HepG2 (cell line): ENCODE results near the gene SOCS7. TPM values are rescaled to one million over a fixed set of nuclear protein-coding genes. Genes with fewer than 3 reads are reported as not detected.
A peak's percentile ranks its signal among the peaks of the same experiment; 100 is the strongest.

Experiments
- ATAC-seq: fragments of 200-7000 bp; cut with Tn5 transposase; 3 replicates; pipeline ENCODE4 v1.9.1; 2020; ENCODE audit warnings: mild to moderate bottlenecking, moderate library complexity
- BruUV-seq: library from RNA; stranded (reverse); fragments of 400-500 nt; replicated peaks from 2 replicates; lab custom pipeline; 2021; lab: Mats Ljungman, UMichigan
- CTCF ChIA-PET: fragments of 300-600 bp; formaldehyde crosslinking; extraction: SDS; loops from one replicate; lab custom pipeline; 2021; ENCODE audit warnings: low total read pairs, inconsistent platforms, low intra/inter-chr PET ratio; lab: Yijun Ruan, JAX
- POLR2A ChIA-PET: fragments of 350-600 bp; sonication (Branson Sonifier 250); formaldehyde crosslinking; loops from one replicate; lab custom pipeline; 2020; ENCODE audit warnings: antibody characterized with exemption, inconsistent platforms; lab: Yijun Ruan, JAX
- DNase-seq: peaks from one replicate; pipeline ENCODE4 v3.0.0-alpha.2; 2015; ENCODE audit warnings: low spot score
- FAIRE-seq: peaks from 3 replicates; lab custom pipeline; 2011; peaks lifted over from hg19 to GRCh38; lab: Jason Lieb, UNC
- H2AFZ ChIP-seq: one replicate; pipeline ENCODE4 v1.6.1; 2011; ENCODE audit warnings: low read length, inconsistent platforms
- H3K27ac ChIP-seq: fragments of 300-600 bp; 3 replicates; pipeline ENCODE4 v1.8.0; 2011; ENCODE audit warnings: mixed run types, mild to moderate bottlenecking, mixed read lengths, low read length, inconsistent platforms; ENCODE audit not compliant: insufficient read depth; ENCODE audit errors: extremely low read length
- H3K27me3 ChIP-seq, 2 experiments: fragments of 200-600 bp in 1 of 2; 2 replicates in 1 of 2; 3 replicates in 1 of 2; pipeline versions ENCODE4 v1.6.0 to v1.8.0; 2011; ENCODE audit warnings: low read length in 2 of 2, mild to moderate bottlenecking in 2 of 2, moderate library complexity in 2 of 2, inconsistent platforms in 1 of 2; ENCODE audit not compliant: insufficient read depth in 2 of 2, control insufficient read depth in 1 of 2
- H3K36me3 ChIP-seq, 2 experiments: fragments of 200-600 bp in 1 of 2; replicated peaks in 1 of 2; 2 replicates in 1 of 2; 3 replicates in 1 of 2; pipeline versions ENCODE4 v1.5.1 to v1.8.0; 2011; ENCODE audit warnings: low read length in 2 of 2, inconsistent platforms in 1 of 2; ENCODE audit not compliant: insufficient read depth in 2 of 2, control insufficient read depth in 1 of 2
- H3K4me1 ChIP-seq: 2 replicates; pipeline ENCODE4 v1.5.1; 2012; ENCODE audit warnings: low read length, inconsistent platforms; ENCODE audit not compliant: insufficient read depth
- H3K4me2 ChIP-seq: 2 replicates; pipeline ENCODE4 v1.6.0; 2011; ENCODE audit warnings: low read depth, low read length, inconsistent platforms
- H3K4me3 ChIP-seq, 3 experiments: fragments of 200-600 bp in 1 of 3; sonication (generic), shearing (Covaris generic) in 1 of 3; replicated peaks in 1 of 3; 2 replicates each; pipeline ENCODE4 v1.5.1; 2011 to 2016; ENCODE audit warnings: low read length in 3 of 3, inconsistent platforms in 2 of 3, low read depth in 2 of 3, mild to moderate bottlenecking in 2 of 3, control low read depth in 1 of 3, mixed read lengths in 1 of 3; ENCODE audit not compliant: insufficient read depth in 1 of 3
- H3K79me2 ChIP-seq: one replicate; pipeline ENCODE4 v1.6.1; 2011; ENCODE audit warnings: low read length, inconsistent platforms; ENCODE audit not compliant: insufficient read depth
- H3K9ac ChIP-seq: 2 replicates; pipeline ENCODE4 v1.6.0; 2011; ENCODE audit warnings: mild to moderate bottlenecking, low read depth, low read length, inconsistent platforms; ENCODE audit not compliant: insufficient read depth
- H3K9me3 ChIP-seq: 2 replicates; pipeline ENCODE4 v1.5.1; 2012; ENCODE audit warnings: mild to moderate bottlenecking, low read length
- H4K20me1 ChIP-seq: 2 replicates; pipeline ENCODE4 v1.6.0; 2011; ENCODE audit warnings: inconsistent platforms, mild to moderate bottlenecking, low read length, moderate library complexity; ENCODE audit not compliant: insufficient read depth
- ARNT2 ChIP-seq: sonication (generic); formaldehyde crosslinking; IDR thresholded peaks from 2 replicates; pipeline ENCODE4 v1.8.0; 2022; ENCODE audit warnings: mild to moderate bottlenecking, low read depth, missing genetic modification reagents, moderate library complexity
- KDM3A ChIP-seq: IDR thresholded peaks from 2 replicates; pipeline ENCODE4 v1.6.1; 2018; ENCODE audit warnings: low read depth, missing compliant biosample characterization
- MIER3 ChIP-seq: IDR thresholded peaks from 2 replicates; pipeline ENCODE4 v1.6.1; 2016; ENCODE audit warnings: missing compliant biosample characterization, borderline replicate concordance
- PAF1 ChIP-seq: IDR thresholded peaks from 2 replicates; pipeline ENCODE4 v1.6.1; 2016; ENCODE audit warnings: missing genetic modification reagents, missing compliant biosample characterization
- PHF21A ChIP-seq: sonication (generic); formaldehyde crosslinking; IDR thresholded peaks from 2 replicates; pipeline ENCODE4 v1.5.0; 2020; ENCODE audit warnings: mild to moderate bottlenecking, missing genetic modification reagents
- POLR2G ChIP-seq: fragments of 200-400 bp; formaldehyde crosslinking; IDR thresholded peaks from 2 replicates; pipeline ENCODE4 v1.6.1; 2018; ENCODE audit warnings: mild to moderate bottlenecking, low read depth, low read length, moderate library complexity
- RARG ChIP-seq: sonication (generic); formaldehyde crosslinking; IDR thresholded peaks from 2 replicates; pipeline ENCODE4 v1.4.0; 2020; ENCODE audit warnings: low read depth, mild to moderate bottlenecking, missing genetic modification reagents
- RCOR2 ChIP-seq: IDR thresholded peaks from 2 replicates; pipeline ENCODE4 v1.6.1; 2016; ENCODE audit warnings: missing biosample characterization, missing genetic modification reagents
- REXO4 ChIP-seq: sonication (generic); formaldehyde crosslinking; IDR thresholded peaks from 2 replicates; pipeline ENCODE4 v1.8.0; 2022; ENCODE audit warnings: missing genetic modification reagents, mild to moderate bottlenecking, borderline replicate concordance
- SALL1 ChIP-seq: sonication (generic); formaldehyde crosslinking; IDR thresholded peaks from 2 replicates; pipeline ENCODE4 v1.8.0; 2022; ENCODE audit warnings: mild to moderate bottlenecking, missing genetic modification reagents
- SETDB1 ChIP-seq: sonication (generic); formaldehyde crosslinking; IDR thresholded peaks from 2 replicates; pipeline ENCODE4 v1.5.1; 2020; ENCODE audit warnings: missing genetic modification reagents, mild to moderate bottlenecking, borderline replicate concordance
- SSRP1 ChIP-seq: IDR thresholded peaks from 2 replicates; pipeline ENCODE4 v1.6.1; 2016; ENCODE audit warnings: control low read depth
- TAF15 ChIP-seq: fragments of 200-400 bp; formaldehyde crosslinking; IDR thresholded peaks from one replicate; pipeline ENCODE4 v1.6.1; 2018; ENCODE audit warnings: mild to moderate bottlenecking, low read depth, low read length; ENCODE audit not compliant: poor library complexity, severe bottlenecking
- TBP ChIP-seq: sonication (generic); formaldehyde crosslinking; IDR thresholded peaks from 2 replicates; pipeline ENCODE4 v1.5.0; 2020; ENCODE audit warnings: missing genetic modification reagents
- TFDP1 ChIP-seq: IDR thresholded peaks from 2 replicates; pipeline ENCODE4 v1.6.1; 2016; ENCODE audit warnings: missing compliant biosample characterization, missing genetic modification reagents, borderline replicate concordance
- ZNF468 ChIP-seq: sonication (generic); formaldehyde crosslinking; IDR thresholded peaks from 2 replicates; pipeline ENCODE4 v1.8.0; 2022; ENCODE audit warnings: mild to moderate bottlenecking, moderate library complexity, missing genetic modification reagents
- ZNF616 ChIP-seq: sonication (generic); formaldehyde crosslinking; IDR thresholded peaks from 2 replicates; pipeline ENCODE4 v1.5.0; 2020; ENCODE audit warnings: low read depth, mild to moderate bottlenecking, missing genetic modification reagents
- ZSCAN20 ChIP-seq: sonication (generic); formaldehyde crosslinking; IDR thresholded peaks from 2 replicates; pipeline ENCODE4 v1.4.0; 2020; ENCODE audit warnings: missing genetic modification reagents, mild to moderate bottlenecking, borderline replicate concordance
- WGBS: methylation state at CpG from one replicate; pipeline ENCODE4 v1.1.6; 2017; ENCODE audit warnings: low lambda C conversion rate; 5-methylcytosine and 5-hydroxymethylcytosine counted together
- in situ Hi-C: cut with HindIII; loops from 2 replicates; pipeline ENCODE4 v1.10.0; 2017; ENCODE audit warnings: low pct_unique_long_range_greater_than_20kb; ENCODE audit not compliant: extremely low pct_ligation_motif_present
- intact Hi-C: fragments of 100-400 bp; cut with micrococcal nuclease; formaldehyde crosslinking; loops from one replicate; pipeline ENCODE4 v1.10.0; 2022; ENCODE audit not compliant: unreplicated experiment
- polyA plus RNA-seq, 8 experiments: library from polyadenylated mRNA; depleted of rRNA in 3 of 8; stranded (reverse) in 7 of 8; unstranded in 1 of 8; fragments of >200 nt; fragmentation: Illumina TruSeq in 4 of 8; extraction: Trizol in 4 of 8; gene quantifications; 2 replicates each; pipeline versions ENCODE4 v1.2.1 to v1.2.3, GENCODE V29; 2011 to 2016; ENCODE audit warnings: low read depth in 4 of 8, missing spikeins in 1 of 8, mixed read lengths in 1 of 8; ENCODE audit not compliant: insufficient read depth in 1 of 8
- total RNA-seq, 5 experiments: library from RNA; depleted of rRNA; stranded (reverse); fragments of >200 nt; fragmentation: Illumina TruSeq; extraction: Trizol; gene quantifications; 2 replicates each; pipeline ENCODE4 v1.2.3, GENCODE V29; 2016; ENCODE audit warnings: low read depth in 1 of 5
- TF ChIP-seq, protein P1 (sequence below): sonication (generic); formaldehyde crosslinking; IDR thresholded peaks from 2 replicates; pipeline ENCODE4 v1.5.0; 2020; ENCODE audit warnings: missing genetic modification reagents, mild to moderate bottlenecking, borderline replicate concordance
- TF ChIP-seq, protein P2 (sequence below): sonication (generic); formaldehyde crosslinking; IDR thresholded peaks from 2 replicates; pipeline ENCODE4 v1.5.0; 2020; ENCODE audit warnings: mild to moderate bottlenecking, missing genetic modification reagents

Gene SOCS7
- total and polyA plus RNA-seq, 2 of the 13 experiments (the other 11 are each of a cell fraction or from before 2014, with no cell fraction given), result 19.2 to 24.2 TPM

DNA sequence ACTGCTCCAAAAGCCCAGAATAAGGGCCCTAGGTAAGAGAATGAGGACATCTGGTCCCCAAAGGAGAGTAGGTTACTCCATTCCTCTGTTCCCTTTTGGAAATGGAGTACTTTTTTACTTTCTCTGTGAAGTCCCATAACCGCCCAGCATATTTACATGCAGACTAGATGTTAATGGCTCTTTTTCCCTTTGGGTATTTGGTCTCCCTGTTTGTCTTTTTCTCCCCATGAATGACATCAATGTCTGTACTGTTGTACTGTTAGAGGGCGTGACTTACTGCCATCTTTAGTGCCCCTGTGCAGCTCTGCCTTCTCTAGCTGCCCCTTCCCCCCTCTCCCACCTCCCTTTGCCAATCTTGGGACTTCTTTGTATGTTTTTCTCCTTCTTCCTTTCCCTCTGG, 26.9 kb upstream of the SOCS7 start:
- Histone ChIP-seq H3K9me3 (no peaks in the 10 kb centered on the region), H3K9ac (no peak overlapping the region), H3K4me2 (no peak overlapping the region), H3K27me3 (peaks cover 1 to 15% of the 10 kb centered on the region in 2 experiments; a peak in 3 of 5 replicates), H3K79me2 (no peaks in the 10 kb centered on the region), H3K4me3 (no peak overlapping the region), H3K4me1 (peaks cover 17% of the 10 kb centered on the region), H3K27ac (no peak overlapping the region), H3K36me3 (peaks cover 18 to 33% of the 10 kb centered on the region in 2 experiments), H2AFZ (no peak overlapping the region), H4K20me1 (no peaks in the 10 kb centered on the region)
- intact Hi-C loops, result no loop called here
- ChIA-PET CTCF (no interaction called here), POLR2A (interaction anchor here (0.5 to 1.8 kb wide), 7 partner anchors 27 to 439 kb away, joined by 3 to 6 read pairs (median 3); partner anchors contain the start of genes MRPL45 and SOCS7)
- no peak for FAIRE-seq
- WGBS, result 95% methylated on average over 2 of the region's 2 CpGs
- ATAC-seq, result no peak
- in situ Hi-C loops, result no loop called here
- no TSS peak for BruUV-seq
- DNase-seq, result no peak
- TF ChIP-seq ARNT2, result no peak
- no peak for TF ChIP-seq MIER3 (CRISPR knock-in tag)
- no peak for TF ChIP-seq REXO4 (CRISPR knock-in tag)
- TF ChIP-seq, protein P1, sequence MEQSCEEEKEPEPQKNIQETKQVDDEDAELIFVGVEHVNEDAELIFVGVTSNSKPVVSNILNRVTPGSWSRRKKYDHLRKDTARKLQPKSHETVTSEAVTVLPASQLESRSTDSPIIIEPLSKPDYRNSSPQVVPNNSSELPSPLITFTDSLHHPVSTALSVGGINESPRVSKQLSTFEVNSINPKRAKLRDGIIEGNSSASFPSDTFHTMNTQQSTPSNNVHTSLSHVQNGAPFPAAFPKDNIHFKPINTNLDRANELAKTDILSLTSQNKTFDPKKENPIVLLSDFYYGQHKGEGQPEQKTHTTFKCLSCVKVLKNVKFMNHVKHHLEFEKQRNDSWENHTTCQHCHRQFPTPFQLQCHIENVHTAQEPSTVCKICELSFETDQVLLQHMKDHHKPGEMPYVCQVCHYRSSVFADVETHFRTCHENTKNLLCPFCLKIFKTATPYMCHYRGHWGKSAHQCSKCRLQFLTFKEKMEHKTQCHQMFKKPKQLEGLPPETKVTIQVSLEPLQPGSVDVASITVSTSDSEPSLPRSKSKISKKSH (CRISPR knock-in tag), result no peak
- TF ChIP-seq TAF15, result no peak
- TF ChIP-seq ZNF468, result no peak
- TF ChIP-seq, protein P2, sequence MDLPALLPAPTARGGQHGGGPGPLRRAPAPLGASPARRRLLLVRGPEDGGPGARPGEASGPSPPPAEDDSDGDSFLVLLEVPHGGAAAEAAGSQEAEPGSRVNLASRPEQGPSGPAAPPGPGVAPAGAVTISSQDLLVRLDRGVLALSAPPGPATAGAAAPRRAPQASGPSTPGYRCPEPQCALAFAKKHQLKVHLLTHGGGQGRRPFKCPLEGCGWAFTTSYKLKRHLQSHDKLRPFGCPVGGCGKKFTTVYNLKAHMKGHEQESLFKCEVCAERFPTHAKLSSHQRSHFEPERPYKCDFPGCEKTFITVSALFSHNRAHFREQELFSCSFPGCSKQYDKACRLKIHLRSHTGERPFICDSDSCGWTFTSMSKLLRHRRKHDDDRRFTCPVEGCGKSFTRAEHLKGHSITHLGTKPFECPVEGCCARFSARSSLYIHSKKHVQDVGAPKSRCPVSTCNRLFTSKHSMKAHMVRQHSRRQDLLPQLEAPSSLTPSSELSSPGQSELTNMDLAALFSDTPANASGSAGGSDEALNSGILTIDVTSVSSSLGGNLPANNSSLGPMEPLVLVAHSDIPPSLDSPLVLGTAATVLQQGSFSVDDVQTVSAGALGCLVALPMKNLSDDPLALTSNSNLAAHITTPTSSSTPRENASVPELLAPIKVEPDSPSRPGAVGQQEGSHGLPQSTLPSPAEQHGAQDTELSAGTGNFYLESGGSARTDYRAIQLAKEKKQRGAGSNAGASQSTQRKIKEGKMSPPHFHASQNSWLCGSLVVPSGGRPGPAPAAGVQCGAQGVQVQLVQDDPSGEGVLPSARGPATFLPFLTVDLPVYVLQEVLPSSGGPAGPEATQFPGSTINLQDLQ (CRISPR knock-in tag), result no peak
- TF ChIP-seq PHF21A (CRISPR knock-in tag), result no peak
- TF ChIP-seq RCOR2, result no peak
- TF ChIP-seq KDM3A (CRISPR knock-in tag), result no peak
- TF ChIP-seq SETDB1, result no peak
- TF ChIP-seq SSRP1 (CRISPR knock-in tag), result 0 out of 2 replicates have a peak, but pooled peaks have one; percentile 33
- TF ChIP-seq ZSCAN20 (CRISPR knock-in tag), result no peak
- TF ChIP-seq RARG, result no peak
- TF ChIP-seq POLR2G, result peak; percentile 12; the same call in 1 of the 2 replicates
- TF ChIP-seq TBP (CRISPR knock-in tag), result no peak
- no peak for TF ChIP-seq SALL1
- TF ChIP-seq TFDP1 (CRISPR knock-in tag), result no peak
- 0 out of 2 replicates have a peak, but pooled peaks have one; percentile 34 for TF ChIP-seq PAF1 (CRISPR knock-in tag)
- TF ChIP-seq ZNF616, result no peak
